SK-N-SH (cell line): Measurements from ENCODE around the gene MAD1L1. TPM values are rescaled to one million over a fixed set of nuclear protein-coding genes. Genes with fewer than 3 reads are reported as not detected.

Experiments
- CHD2 ChIP-seq: fragments of 150-350 bp; IDR thresholded peaks from 2 replicates; pipeline ENCODE4 v1.6.1; 2018; ENCODE audit warnings: low read length; ENCODE audit not compliant: partially characterized antibody
- GATA2 ChIP-seq: sonication (generic); formaldehyde crosslinking; IDR thresholded peaks from 2 replicates; pipeline ENCODE4 v1.5.0; 2020; ENCODE audit warnings: mild to moderate bottlenecking, missing genetic modification reagents
- RAD21 ChIP-seq: IDR thresholded peaks from 2 replicates; pipeline ENCODE4 v1.6.1; 2012; ENCODE audit warnings: mild to moderate bottlenecking, low read length
- RXRA ChIP-seq: IDR thresholded peaks from 2 replicates; pipeline ENCODE4 v1.4.0; 2012; ENCODE audit warnings: low read depth, mild to moderate bottlenecking, borderline replicate concordance
- TEAD4 ChIP-seq: IDR thresholded peaks from 2 replicates; pipeline ENCODE4 v1.4.0; 2012; ENCODE audit warnings: mild to moderate bottlenecking, borderline replicate concordance; ENCODE audit not compliant: insufficient read depth
- YY1 ChIP-seq: IDR thresholded peaks from 2 replicates; pipeline ENCODE4 v1.4.0; 2012; ENCODE audit warnings: low read depth, mild to moderate bottlenecking
- ZBTB33 ChIP-seq: IDR thresholded peaks from 2 replicates; pipeline ENCODE4 v1.4.0; 2012; ENCODE audit warnings: low read depth, borderline replicate concordance
- polyA plus RNA-seq, 3 experiments: library from polyadenylated mRNA; depleted of rRNA; stranded (reverse); fragments of >200 nt; gene quantifications; 2 replicates each; pipeline ENCODE4 v1.2.3, GENCODE V29; 2012
- TF ChIP-seq, protein P1 (sequence below): fragments of 150-350 bp; IDR thresholded peaks from 2 replicates; pipeline ENCODE4 v1.6.1; 2017; ENCODE audit warnings: antibody characterized with exemption, low read length, low read depth, borderline replicate concordance
- TF ChIP-seq, protein P2 (sequence below): fragments of 200-600 bp; sonication (generic); IDR thresholded peaks from 2 replicates; pipeline ENCODE4 v1.6.1; 2017; ENCODE audit warnings: antibody characterized with exemption, mild to moderate bottlenecking, moderate library complexity
- TF ChIP-seq, protein P3 (sequence below): IDR thresholded peaks from 2 replicates; pipeline ENCODE4; 2012
- TF ChIP-seq, protein P4 (sequence below): fragments of 150-350 bp; IDR thresholded peaks from 2 replicates; pipeline ENCODE4 v1.6.1; 2016; ENCODE audit warnings: mild to moderate bottlenecking, low read depth, low read length

Gene MAD1L1
- polyA plus RNA-seq, 1 of the 3 experiments (the other 2 are of a cell fraction): 46.2 TPM

- TF ChIP-seq ZBTB33 (no peak), YY1 (no peak), CHD2 (no peak), RXRA (no peak), RAD21 (no peak), GATA2 (CRISPR knock-in tag) (no peak), TEAD4 (no peak)
- TF ChIP-seq, protein P1, sequence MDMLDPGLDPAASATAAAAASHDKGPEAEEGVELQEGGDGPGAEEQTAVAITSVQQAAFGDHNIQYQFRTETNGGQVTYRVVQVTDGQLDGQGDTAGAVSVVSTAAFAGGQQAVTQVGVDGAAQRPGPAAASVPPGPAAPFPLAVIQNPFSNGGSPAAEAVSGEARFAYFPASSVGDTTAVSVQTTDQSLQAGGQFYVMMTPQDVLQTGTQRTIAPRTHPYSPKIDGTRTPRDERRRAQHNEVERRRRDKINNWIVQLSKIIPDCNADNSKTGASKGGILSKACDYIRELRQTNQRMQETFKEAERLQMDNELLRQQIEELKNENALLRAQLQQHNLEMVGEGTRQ: no peak
- TF ChIP-seq, protein P2, sequence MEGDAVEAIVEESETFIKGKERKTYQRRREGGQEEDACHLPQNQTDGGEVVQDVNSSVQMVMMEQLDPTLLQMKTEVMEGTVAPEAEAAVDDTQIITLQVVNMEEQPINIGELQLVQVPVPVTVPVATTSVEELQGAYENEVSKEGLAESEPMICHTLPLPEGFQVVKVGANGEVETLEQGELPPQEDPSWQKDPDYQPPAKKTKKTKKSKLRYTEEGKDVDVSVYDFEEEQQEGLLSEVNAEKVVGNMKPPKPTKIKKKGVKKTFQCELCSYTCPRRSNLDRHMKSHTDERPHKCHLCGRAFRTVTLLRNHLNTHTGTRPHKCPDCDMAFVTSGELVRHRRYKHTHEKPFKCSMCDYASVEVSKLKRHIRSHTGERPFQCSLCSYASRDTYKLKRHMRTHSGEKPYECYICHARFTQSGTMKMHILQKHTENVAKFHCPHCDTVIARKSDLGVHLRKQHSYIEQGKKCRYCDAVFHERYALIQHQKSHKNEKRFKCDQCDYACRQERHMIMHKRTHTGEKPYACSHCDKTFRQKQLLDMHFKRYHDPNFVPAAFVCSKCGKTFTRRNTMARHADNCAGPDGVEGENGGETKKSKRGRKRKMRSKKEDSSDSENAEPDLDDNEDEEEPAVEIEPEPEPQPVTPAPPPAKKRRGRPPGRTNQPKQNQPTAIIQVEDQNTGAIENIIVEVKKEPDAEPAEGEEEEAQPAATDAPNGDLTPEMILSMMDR: no peak
- TF ChIP-seq, protein P3, sequence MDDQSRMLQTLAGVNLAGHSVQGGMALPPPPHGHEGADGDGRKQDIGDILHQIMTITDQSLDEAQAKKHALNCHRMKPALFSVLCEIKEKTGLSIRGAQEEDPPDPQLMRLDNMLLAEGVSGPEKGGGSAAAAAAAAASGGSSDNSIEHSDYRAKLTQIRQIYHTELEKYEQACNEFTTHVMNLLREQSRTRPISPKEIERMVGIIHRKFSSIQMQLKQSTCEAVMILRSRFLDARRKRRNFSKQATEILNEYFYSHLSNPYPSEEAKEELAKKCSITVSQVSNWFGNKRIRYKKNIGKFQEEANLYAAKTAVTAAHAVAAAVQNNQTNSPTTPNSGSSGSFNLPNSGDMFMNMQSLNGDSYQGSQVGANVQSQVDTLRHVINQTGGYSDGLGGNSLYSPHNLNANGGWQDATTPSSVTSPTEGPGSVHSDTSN: no peak
- TF ChIP-seq, protein P4, sequence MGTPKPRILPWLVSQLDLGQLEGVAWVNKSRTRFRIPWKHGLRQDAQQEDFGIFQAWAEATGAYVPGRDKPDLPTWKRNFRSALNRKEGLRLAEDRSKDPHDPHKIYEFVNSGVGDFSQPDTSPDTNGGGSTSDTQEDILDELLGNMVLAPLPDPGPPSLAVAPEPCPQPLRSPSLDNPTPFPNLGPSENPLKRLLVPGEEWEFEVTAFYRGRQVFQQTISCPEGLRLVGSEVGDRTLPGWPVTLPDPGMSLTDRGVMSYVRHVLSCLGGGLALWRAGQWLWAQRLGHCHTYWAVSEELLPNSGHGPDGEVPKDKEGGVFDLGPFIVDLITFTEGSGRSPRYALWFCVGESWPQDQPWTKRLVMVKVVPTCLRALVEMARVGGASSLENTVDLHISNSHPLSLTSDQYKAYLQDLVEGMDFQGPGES: no peak
Observed at GRCh38 chr7:2168615-2169311, 64.0 kb downstream of the MAD1L1 start (continued).
